T-helper 1 cell treated with Interleukin-12 subunit alpha and Interleukin-12 subunit beta and Interleukin-4 antibody, amounts not matched to agents 30 μg/mL and 1 μg/mL, for 36 hours (primary cell): Measurements from ENCODE around the gene LUC7L3.
"Not testable (repeated sequence)": the region's sequence is repeated elsewhere in the genome, so short reads cannot be mapped to it uniquely, and the experiment has no call there.

ENCODE experiments used
- H3K27ac Mint-ChIP-seq: one replicate; pipeline ENCODE4 v1.8.0; 2021; ENCODE audit warnings: mild to moderate bottlenecking, mixed read lengths
- H3K27me3 Mint-ChIP-seq: one replicate; pipeline ENCODE4 v1.8.0; 2021; ENCODE audit warnings: low read depth, mixed read lengths
- H3K36me3 Mint-ChIP-seq: one replicate; pipeline ENCODE4 v1.8.0; 2021; ENCODE audit warnings: low read depth, mixed read lengths
- H3K4me1 Mint-ChIP-seq: one replicate; pipeline ENCODE4 v1.8.0; 2021; ENCODE audit warnings: low read depth, mixed read lengths
- H3K4me3 Mint-ChIP-seq: one replicate; pipeline ENCODE4 v1.8.0; 2021; ENCODE audit warnings: mild to moderate bottlenecking, moderate library complexity, mixed read lengths
- H3K9me3 Mint-ChIP-seq: one replicate; pipeline ENCODE4 v1.8.0; 2021; ENCODE audit warnings: mixed read lengths

LUC7L3 gene

GRCh38 chr17:50790618-50791017 lies 71.2 kb downstream of the LUC7L3 start:
- Mint-ChIP-seq H3K27me3 (peaks cover 16% of the 10 kb centered on the region), H3K27ac (no peak overlapping the region), H3K4me1 (peaks cover 5% of the 10 kb centered on the region), H3K9me3 (no peaks in the 10 kb centered on the region), H3K4me3 (no peak overlapping the region), H3K36me3 (no peaks in the 10 kb centered on the region)

- Mint-ChIP-seq H3K27ac (no peak overlapping the region), H3K4me1 (peaks cover 5% of the 10 kb centered on the region), H3K9me3 (no peaks in the 10 kb centered on the region), H3K4me3 (no peak overlapping the region), H3K27me3 (peaks cover 16% of the 10 kb centered on the region), H3K36me3 (no peaks in the 10 kb centered on the region)
These were observed 72.7 kb downstream of the LUC7L3 start for GRCh38 chr17:50792132-50792531.

GRCh38 chr17:50793007-50793406 lies 73.6 kb downstream of the LUC7L3 start:
- Mint-ChIP-seq H3K36me3 (no peaks in the 10 kb centered on the region), H3K9me3 (no peaks in the 10 kb centered on the region), H3K4me1 (peaks cover 1% of the 10 kb centered on the region), H3K27ac (no peak overlapping the region), H3K27me3 (peaks cover 16% of the 10 kb centered on the region), H3K4me3 (no peak overlapping the region)

DNA sequence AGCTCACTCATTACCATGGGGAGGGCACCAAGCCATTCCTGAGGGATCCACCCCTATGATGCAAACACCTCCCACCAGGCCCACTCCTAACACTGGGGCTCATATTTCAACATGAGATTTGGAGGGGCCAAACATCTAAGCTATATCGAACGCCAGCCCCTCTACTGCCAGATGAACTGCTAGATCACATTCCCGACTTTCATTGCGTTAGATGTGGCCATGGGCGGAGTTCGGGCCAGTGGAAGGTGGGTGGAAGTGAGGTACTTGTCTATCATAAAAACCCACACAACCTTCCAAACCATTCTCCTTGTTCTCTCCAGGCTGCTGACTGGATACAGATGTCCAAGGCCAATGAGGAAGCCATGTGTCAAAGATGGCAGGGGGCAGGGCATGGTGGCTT lies 75.0 kb downstream of the LUC7L3 start:
- H3K27ac Mint-ChIP-seq = no peak overlapping the region
- H3K4me3 Mint-ChIP-seq = no peak overlapping the region
- H3K27me3 Mint-ChIP-seq = peaks cover 12% of the 10 kb centered on the region
- H3K36me3 Mint-ChIP-seq = no peaks in the 10 kb centered on the region
- H3K4me1 Mint-ChIP-seq = no peaks in the 10 kb centered on the region
- no peaks in the 10 kb centered on the region for H3K9me3 Mint-ChIP-seq

DNA sequence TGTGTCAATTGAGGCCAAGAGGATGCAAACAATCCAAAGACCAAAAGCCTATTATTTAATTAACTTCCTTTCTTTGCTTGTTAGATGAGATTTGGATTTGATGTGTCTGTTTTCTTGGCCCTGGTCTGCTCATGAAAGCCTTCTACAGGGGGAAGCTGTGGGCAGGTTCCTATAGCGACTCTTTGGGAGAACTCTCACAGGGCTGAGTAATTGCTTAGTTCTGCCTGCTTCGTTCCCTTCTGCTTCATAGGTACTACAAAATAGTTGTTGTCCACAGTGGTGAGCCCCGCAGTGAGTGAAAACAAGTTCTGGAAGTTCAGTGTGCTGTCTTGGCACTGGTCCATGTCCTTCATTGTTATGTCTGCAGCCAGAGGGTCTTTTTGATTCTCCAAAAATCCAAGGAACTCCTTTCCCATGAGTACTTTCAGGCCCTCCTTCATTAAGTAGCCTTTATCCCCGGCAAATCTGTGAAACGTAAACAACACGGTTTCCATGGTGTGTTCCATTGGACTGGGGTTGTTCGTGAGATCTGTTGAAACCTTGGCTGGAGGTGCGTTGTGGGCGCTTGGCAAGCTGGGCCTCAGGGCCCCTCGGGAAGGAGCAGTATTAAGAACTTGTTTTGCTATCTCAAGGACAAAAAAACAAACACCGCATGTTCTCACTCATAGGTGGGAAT lies 77.9 kb downstream of the LUC7L3 start:
- Mint-ChIP-seq H3K4me3 (no peak overlapping the region), H3K27ac (no peak overlapping the region), H3K36me3 (no peaks in the 10 kb centered on the region)

GRCh38 chr17:50798424-50799288 lies 79.3 kb downstream of the LUC7L3 start:
- no peaks in the 10 kb centered on the region for H3K36me3 Mint-ChIP-seq
- no peaks in the 10 kb centered on the region for H3K9me3 Mint-ChIP-seq
- no peak overlapping the region for H3K4me3 Mint-ChIP-seq
- no peaks in the 10 kb centered on the region for H3K4me1 Mint-ChIP-seq
- no peak overlapping the region for H3K27ac Mint-ChIP-seq
- peaks cover 6% of the 10 kb centered on the region for H3K27me3 Mint-ChIP-seq

More for the DNA sequence above, 77.9 kb downstream of the LUC7L3 start:
- H3K9me3 Mint-ChIP-seq = no peaks in the 10 kb centered on the region
- no peaks in the 10 kb centered on the region for H3K4me1 Mint-ChIP-seq
- H3K27me3 Mint-ChIP-seq = peaks cover 6% of the 10 kb centered on the region

DNA sequence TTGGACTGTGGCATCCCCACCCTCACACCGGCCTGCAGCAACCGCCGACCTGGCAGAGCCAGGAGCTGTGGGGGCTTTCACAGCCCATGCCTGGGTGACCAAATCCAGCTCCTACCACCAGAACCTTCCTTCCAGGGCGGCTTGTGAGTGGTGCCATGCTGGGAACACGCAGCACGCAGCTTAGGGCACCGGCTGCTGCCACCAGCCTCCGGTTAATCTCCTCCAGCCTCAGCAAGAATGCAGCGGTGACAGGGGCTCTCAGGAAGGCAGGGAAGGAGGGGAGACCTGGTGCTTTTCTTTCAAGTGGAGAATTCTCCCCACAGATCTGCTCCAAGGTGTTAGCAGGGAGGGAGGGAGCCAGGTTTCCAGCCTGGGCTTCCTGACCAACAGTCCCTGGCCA lies 80.2 kb downstream of the LUC7L3 start:
- peaks cover 6% of the 10 kb centered on the region for H3K27me3 Mint-ChIP-seq
- no peak overlapping the region for H3K27ac Mint-ChIP-seq
- H3K4me3 Mint-ChIP-seq = no peak overlapping the region
- no peaks in the 10 kb centered on the region for H3K9me3 Mint-ChIP-seq
- no peaks in the 10 kb centered on the region for H3K4me1 Mint-ChIP-seq
- no peaks in the 10 kb centered on the region for H3K36me3 Mint-ChIP-seq

DNA sequence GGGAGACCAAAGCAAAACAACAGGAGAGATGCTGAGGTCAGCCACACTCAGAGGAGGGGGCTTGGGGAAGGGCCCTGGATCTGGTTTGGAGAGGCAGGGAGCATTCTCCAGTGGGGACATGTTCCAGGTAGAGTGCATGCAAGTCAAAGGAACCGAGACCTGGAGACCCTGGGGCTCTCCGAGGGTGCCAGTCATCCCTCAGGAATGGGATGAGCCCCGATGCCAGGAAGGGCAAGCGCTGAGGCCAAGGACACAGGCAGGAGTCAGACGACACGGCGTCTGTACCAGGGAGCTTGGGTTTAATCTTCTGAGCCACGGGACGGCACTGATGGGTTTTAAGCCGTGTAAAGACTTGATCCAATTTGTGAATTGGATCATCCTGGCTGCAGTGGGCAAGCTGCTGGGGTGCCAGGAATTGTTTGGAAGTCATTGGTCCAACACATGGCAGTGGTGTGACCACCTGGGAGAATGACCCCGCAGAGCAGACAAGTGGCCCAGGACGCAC lies 80.8 kb downstream of the LUC7L3 start:
- no peak overlapping the region for H3K4me3 Mint-ChIP-seq
- H3K9me3 Mint-ChIP-seq = no peaks in the 10 kb centered on the region
- no peaks in the 10 kb centered on the region for H3K36me3 Mint-ChIP-seq
- H3K4me1 Mint-ChIP-seq = no peaks in the 10 kb centered on the region
- no peak overlapping the region for H3K27ac Mint-ChIP-seq
- H3K27me3 Mint-ChIP-seq = peaks cover 6% of the 10 kb centered on the region

- H3K36me3 Mint-ChIP-seq = no peaks in the 10 kb centered on the region
These were observed 83.5 kb downstream of the LUC7L3 start for GRCh38 chr17:50802609-50803571.

DNA sequence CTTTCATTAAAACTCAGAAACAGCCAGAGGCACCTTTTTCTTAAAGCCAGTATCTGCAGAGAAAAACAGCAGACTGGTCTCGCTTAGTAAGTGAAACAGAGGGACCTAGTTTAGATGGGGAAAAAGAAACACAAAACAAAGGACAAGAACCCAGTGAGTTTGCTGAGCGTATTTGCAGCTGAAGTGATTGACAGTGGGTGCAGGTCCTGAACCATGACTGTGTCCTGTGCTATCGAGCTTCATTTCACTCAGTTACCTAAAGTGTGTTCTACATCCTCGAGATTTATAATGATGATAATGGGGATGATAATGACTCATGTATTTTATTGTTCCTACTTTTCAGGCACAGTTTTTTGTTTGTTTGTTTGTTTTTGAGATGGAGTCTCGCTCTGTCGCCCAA lies 84.3 kb downstream of the LUC7L3 start:
- H3K27me3 Mint-ChIP-seq = peaks cover 6% of the 10 kb centered on the region
- no peaks in the 10 kb centered on the region for H3K9me3 Mint-ChIP-seq
- no peak overlapping the region for H3K4me3 Mint-ChIP-seq
- no peaks in the 10 kb centered on the region for H3K4me1 Mint-ChIP-seq
- H3K36me3 Mint-ChIP-seq = no peaks in the 10 kb centered on the region
- H3K27ac Mint-ChIP-seq = no peak overlapping the region

More at GRCh38 chr17:50802609-50803571, 83.5 kb downstream of the LUC7L3 start:
- peaks cover 6% of the 10 kb centered on the region for H3K27me3 Mint-ChIP-seq
- H3K4me1 Mint-ChIP-seq = no peaks in the 10 kb centered on the region
- H3K9me3 Mint-ChIP-seq = no peaks in the 10 kb centered on the region
- no peak overlapping the region for H3K4me3 Mint-ChIP-seq
- H3K27ac Mint-ChIP-seq = no peak overlapping the region

GRCh38 chr17:50804749-50805475 lies 85.5 kb downstream of the LUC7L3 start:
- H3K36me3 Mint-ChIP-seq, H3K9me3 Mint-ChIP-seq, H3K4me3 Mint-ChIP-seq, H3K27me3 Mint-ChIP-seq, H3K4me1 Mint-ChIP-seq, H3K27ac Mint-ChIP-seq: not testable (repeated sequence)

DNA sequence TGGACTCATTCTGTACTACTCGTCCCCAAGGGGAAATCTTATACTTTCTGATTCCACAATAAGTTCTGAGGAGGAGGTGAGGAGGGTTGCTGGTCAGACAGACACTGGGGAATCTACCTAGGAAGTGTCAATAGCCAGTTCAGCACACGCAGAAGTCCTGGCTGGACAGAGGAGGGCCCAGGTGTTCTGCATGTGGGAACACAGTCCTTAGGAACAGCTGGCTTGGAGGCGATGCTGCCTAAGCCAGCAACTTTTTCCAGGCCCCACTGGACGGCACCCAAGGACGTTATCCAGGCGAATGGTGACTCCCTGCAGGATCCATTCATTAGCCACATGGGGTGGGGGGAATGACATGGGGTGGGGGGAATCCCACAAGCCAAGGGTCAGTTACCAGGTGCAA lies 86.1 kb downstream of the LUC7L3 start:
- peaks cover 8% of the 10 kb centered on the region for H3K27me3 Mint-ChIP-seq
- H3K36me3 Mint-ChIP-seq = no peaks in the 10 kb centered on the region
- no peak overlapping the region for H3K27ac Mint-ChIP-seq
- no peaks in the 10 kb centered on the region for H3K4me1 Mint-ChIP-seq
- H3K4me3 Mint-ChIP-seq = no peak overlapping the region
- H3K9me3 Mint-ChIP-seq = no peaks in the 10 kb centered on the region
